ENCODE results near the gene OR51M1.
"Not testable (repeated sequence)": the region's sequence is repeated elsewhere in the genome, so short reads cannot be mapped to it uniquely, and the experiment has no call there.

The OR51M1 gene, protein sequence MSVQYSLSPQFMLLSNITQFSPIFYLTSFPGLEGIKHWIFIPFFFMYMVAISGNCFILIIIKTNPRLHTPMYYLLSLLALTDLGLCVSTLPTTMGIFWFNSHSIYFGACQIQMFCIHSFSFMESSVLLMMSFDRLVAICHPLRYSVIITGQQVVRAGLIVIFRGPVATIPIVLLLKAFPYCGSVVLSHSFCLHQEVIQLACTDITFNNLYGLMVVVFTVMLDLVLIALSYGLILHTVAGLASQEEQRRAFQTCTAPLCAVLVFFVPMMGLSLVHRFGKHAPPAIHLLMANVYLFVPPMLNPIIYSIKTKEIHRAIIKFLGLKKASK

DNA sequence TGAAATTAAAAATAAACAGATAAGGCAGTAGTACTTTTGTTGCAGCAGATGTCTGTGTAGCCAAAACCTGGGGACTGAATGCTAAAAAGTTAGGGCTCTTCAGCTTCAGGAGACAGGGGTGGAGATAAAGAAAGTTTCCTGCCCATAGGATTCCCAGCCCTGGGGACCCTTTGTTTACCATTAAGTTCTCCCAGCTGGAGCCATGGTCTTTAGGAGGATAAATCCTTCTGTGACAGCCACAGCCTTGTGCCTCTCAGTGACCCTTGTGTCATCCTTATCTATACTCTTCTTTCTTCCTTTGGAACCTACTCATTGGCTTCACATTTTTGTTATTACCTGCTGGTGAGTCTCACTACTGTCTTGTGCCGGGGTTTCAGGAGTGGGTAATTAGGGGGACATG lies at the start of gene OR51M1:
Gene OR51M1, plus strand, starts transcription at position 237 of the 400 bp plus-strand sequence. CDS start 5,587 bp downstream, outside the sequence.
- no peak for DNase-seq

DNA sequence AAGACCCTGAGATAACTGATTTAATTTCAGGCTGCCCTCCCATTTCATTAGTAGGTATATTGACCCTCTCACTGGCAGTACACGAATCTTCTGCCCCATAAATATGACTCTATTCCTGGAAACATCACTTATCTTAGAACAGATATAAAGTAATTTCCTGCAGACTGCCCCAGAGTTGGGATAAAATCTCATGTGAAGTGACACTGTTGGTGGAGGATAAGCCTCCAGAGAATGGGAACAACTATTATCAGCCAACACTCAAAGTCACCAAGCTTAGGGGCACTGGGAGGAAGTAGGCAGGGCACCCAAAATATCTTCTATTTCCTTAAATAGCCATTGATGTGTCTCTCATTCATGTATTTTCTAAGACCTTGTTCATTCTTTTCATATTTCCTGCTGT lies 48.4 kb upstream of the OR51M1 start:
- DNase-seq = no peak

DNA sequence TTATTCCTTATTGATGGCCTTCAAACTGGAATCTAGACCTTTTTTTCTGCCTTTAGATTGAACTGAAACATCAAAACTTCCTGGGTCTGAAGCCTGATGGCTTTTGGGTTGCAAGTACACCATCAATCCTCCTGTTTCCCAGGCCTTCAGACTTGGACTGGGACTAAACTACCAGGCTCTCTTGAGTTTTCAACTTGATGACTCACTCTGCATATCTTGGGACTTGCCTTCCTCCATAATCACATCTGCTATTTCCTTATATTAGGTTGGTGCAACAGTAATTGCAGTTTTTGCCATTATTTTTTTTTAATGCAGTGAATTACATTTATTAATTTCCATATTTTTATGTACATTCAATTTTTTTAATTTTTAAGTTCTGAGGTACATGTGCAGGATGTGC lies 47.3 kb upstream of the OR51M1 start:
- DNase-seq = no peak

DNA sequence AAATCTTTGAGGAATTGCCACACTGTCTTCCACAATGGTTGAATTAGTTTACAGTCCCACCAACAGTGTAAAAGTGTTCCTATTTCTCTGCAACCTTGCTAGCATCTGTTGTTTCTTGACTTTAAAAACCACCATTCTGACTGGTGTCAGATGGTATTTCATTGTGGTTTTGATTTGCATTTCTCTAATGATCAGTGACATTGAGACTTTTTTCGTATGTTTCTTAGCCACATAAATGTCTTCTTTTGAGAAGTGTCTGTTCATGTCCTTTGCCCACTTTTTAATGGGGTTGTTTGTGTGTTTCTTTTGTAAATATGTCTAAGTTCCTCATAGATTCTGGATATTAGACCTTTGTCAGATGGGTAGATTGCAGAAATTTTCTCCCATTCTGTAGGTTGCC lies 46.4 kb upstream of the OR51M1 start:
- DNase-seq = not testable (repeated sequence)

DNA sequence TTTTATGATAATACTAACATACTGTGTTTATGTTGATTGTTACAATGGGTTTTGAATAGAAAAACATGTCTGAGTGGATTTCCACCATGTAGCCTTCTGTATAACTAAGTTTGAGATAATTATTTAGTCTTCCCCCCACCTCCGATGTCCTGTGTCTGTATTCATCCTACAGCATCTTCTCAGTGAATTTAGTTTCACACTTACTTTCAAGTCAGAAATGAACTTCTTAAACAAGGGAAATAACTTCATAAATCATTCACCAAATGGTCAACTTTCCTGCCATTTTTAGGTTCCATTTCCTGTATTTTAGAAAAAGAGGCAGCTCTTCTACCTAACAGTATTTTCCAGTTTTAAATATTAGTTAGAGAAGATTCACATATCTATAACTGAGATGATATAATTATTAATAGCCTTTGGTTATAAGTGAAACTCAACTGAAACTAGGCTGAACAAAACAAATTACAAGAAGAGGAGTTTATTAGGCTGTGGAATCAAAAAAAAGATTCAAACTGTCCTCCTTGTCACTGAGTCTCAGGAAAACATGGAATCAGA lies 43.8 kb upstream of the OR51M1 start:
- DNase-seq = no peak

DNA sequence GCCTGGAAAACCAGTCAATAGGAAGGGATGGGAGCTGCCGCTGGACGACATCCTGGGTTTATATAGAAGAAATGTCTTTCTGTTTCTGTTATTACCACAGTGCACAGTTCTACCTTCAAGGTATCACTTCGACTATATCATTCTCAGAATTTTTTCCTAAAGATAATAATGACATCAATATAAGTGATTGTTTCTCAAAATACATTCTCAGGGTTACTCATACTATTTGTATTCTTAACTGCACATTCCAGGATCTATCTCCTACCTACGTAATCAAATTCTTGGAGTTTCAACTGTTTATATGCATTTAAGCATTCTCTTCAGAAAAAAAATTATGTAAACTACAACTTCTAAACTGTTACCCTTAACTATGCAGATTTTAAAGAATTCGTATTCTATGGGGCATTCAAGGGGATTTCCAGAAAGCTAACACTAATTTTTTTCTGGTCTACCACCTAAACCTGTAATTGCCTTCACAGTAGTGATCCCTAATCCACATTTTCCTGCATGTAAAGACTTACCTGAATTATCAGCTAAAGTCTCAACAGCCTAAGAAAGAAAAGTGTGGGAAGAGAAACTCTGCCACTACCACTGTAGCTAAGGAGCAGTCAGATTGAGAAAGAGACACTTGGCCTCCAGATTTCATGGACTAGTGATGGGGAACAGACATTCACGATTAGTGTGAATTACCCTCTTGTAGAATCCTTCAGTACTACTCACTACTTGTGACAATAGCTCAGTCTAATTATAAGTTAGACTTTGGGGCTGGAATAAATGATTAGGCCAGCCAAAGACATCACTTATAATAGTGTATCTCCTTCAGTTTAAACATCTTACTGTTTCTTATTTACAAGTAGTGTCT lies 39.9 kb upstream of the OR51M1 start, which contains the start of gene OR51B5:
Gene OR51B5, minus strand, starts transcription at position 51 of the 862 bp plus-strand sequence. Its CDS starts 0 bp downstream, at position 51.
- DNase-seq = no peak

DNA sequence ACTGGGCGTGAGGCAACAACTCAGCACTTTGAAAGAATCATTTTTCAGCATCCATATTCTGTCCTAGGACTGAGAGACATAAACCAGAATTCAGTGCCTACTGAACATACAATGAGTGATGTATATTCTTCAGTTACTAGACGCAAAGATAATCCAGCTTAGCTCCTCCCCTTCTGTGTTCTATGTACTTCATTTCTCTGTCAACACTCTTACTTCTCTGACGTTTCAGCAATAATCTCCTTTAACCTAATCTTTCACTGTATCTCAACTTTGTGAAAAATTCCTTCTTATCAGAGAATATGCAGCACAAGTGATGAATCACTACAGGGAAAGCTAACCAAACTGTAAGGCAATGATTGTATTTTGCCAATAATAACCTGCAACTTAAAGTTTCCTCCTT lies 37.8 kb upstream of the OR51M1 start:
- no peak for DNase-seq

DNA sequence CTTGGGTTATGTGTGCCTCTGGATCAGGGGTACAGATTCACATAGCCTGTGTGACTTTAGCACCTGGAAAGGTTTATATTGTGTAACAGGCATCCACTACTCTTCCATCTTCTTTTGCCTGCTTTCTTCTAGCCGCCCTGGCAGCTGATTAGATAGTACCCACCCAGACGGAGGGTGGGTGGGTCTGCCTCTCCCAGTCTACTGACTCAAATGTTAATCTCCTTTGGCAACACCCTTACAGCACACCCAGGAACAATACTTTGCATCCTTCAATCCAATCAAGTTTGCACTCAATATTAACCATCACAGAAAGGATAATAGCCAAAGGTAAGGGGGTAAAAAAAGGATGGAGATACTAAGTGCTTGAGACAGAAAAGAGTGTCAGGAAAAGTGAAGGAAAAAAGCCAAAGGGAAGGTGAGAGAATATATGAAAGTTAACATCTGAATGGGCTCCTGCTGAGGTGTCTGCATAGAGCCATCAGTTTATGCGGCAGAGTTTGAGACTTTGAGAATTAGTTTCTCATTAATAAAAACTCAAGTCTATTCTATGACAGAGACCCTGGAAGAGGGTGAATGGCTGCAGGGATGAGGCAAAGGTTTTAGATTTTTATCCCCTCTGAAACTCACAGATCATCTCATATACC lies 34.9 kb upstream of the OR51M1 start:
- DNase-seq = no peak

DNA sequence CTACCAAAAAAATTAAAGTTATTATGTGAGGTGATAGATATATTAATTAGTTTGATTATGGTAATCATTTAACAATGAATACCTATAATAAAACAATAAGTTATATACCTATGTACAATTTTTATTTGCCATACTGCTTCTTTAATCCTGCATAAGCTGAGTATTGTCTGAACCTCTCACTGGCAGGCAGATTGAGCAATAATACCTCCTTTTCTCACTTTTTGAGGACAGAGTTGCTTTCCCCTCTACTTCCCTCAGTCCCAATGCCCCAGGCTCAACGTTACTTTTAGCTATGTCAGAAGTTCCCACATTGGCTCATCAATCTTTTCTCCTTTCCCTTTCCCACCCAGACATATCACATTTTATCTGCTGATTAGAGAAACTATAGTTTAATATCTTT lies 34.1 kb upstream of the OR51M1 start:
- DNase-seq = no peak

DNA sequence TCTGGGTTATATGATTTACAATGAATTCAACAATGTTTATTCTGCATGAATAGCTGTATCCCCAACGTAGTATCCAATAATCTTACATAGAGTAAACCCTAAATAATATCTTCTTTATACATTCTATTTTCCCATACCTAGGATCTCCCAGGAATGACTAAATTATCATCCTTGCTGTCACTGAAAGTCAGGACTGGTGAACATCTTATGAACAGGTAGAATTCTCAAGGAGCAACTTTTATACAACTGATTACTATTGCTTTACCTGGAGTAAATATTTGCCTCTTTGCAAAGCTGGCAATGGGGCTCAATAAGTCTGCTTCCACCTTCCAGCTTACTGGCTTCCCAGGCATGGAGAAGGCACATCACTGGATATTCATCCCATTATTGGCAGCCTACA lies 32.4 kb upstream of the OR51M1 start, which contains the start of gene OR51B6:
Gene OR51B6, plus strand, starts transcription at position 301 of the 400 bp plus-strand sequence. Its CDS starts 0 bp downstream, at position 301.
- DNase-seq = no peak

DNA sequence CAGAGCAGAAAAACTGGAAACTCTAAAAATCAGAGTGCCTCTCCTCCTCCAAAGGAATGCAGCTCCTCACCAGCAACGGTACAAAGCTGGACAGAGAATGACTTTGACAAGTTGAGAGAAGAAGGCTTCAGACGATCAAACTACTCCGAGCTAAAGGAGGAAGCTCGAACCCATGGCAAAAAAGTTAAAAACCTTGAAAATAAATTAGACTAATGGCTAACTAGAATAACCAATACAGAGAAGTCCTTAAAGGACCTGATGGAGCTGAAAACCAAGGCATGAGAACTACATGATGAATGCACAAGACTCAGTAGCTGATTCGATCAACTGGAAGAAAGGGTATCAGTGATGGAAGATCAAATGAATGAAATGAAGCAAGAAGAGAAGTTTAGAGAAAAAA lies 27.6 kb upstream of the OR51M1 start:
- not testable (repeated sequence) for DNase-seq

DNA sequence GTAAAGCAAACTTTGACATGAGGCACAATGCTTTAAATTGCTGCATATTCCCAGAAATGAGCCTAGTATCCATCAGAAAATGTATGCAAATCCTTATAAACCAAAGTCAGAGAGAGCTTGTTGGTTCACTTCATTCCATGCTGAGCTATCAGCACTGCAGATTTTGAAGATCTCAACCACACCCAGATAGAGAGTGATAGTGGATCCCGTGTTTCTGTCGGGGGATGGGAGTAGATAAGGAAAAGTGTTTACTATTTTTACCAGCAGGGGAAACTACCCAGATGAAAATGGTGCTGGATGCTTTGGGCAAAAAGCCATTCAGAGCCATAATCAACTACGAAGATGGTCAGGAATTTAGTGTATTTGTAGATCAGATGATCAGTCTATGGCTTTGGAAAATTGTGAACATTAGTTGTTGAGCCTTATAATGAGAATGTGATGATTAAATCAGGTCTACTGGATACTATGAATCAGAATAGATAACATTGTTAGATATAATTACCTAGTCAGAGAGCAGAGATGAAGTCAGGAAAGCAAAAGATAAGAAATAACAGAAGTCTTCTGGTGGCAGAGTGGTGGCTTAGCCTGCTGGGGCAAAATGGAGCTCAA lies 21.5 kb upstream of the OR51M1 start:
- no peak for DNase-seq

DNA sequence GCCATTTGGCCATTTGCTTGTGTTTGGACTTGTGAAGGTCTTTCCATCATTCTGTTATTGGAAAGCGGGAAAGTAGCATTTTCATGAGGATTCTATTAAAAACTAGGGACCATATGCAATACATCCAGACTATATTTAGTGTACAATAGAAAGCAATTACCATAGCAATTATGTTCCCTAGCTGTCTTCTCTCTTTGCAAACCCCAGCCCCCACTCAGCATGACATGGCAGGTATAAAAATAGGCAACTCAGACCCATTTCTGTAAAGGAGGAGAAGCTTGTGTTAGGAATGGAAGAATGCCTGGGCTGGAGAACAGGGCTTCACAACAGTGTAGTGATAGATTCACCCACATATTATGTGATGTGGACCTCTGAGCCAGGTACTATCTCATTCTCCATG lies 19.9 kb upstream of the OR51M1 start:
- DNase-seq = no peak

DNA sequence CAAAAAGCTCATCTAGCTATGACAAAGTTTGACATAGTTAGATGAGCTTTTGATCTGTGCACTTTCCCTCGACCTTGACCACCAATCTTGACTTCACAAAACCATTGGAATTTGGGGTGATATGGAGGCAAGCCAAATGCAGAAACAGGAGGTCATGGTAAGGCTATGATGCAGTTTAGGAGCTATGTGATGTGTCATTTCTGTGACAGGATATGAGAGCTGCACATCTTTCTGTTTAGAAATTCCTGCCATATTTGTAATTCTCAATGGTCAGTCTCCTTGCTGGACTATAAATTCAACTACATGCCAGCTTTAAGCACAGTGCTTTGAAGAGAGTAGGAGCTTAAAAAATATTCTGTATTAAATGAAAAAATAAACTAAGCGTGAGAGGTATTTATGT lies 19.4 kb upstream of the OR51M1 start:
- DNase-seq = no peak

DNA sequence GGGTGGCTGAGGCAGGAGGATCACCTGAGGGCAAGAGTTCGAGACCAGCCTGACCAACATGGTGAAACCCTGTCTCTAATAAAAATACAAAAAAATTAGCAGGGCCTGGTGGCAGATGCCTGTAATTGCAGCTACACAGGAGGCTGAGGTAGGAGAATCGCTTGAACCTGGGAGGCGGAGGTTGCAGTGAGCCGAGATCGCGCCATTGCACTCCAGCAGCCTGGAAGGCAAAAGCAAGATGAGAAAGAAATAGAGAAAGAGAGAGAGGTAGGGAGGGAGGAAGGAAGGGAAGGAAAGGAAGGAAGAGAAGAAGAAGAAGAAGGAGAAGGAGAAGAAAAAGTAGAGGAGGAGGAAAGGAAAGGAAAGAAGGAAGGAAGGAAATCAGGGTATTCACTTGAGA lies 17.2 kb upstream of the OR51M1 start:
- DNase-seq = not testable (repeated sequence)

DNA sequence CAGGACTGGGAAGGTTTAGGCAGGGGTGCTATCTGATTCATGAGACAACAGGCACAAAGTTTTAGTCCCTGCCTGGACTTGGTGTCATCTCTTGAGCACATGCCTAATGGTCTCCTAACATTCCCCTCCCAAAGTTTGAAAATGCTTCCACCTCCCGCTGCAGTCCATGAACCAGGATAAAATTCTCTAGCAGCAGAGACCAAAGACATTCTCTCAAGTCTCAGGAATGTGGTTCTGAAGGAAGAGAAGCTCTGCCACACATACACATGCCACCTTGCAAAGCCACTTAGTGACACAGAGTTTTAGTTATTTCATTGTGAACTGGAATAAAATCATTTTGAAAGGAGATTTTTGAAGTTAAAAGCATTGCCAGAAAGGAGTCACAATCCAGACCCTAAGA lies 16.8 kb upstream of the OR51M1 start:
- no peak for DNase-seq

DNA sequence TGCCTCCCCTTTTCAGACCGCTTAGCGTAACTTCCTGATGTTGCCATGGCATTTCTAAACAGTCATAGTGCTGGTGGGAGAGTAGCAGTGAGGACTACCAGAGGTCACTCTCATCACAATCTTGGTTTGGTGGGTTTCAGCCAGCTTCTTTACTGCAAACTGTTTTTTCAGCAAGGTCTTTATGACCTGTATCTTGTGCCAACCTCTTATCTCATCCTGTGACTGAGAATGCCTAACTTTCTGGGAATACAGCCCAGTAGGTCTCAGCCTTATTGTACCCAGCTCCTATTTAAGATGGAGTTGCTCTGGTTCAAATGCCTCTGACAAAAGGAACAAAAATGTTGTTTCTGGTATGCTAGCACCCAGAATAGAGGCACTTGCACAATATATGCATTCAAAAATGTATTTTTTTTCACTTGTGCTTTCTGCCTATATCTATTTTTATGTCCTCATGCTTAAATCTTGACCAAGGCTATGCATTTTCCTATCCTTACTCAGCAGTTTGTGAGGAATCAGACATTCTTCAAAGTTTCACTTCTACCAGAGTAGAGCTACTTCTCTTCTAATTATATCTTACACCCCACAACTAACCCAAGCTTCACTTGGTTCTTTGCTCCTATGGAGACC lies 16.1 kb upstream of the OR51M1 start:
- no peak for DNase-seq

DNA sequence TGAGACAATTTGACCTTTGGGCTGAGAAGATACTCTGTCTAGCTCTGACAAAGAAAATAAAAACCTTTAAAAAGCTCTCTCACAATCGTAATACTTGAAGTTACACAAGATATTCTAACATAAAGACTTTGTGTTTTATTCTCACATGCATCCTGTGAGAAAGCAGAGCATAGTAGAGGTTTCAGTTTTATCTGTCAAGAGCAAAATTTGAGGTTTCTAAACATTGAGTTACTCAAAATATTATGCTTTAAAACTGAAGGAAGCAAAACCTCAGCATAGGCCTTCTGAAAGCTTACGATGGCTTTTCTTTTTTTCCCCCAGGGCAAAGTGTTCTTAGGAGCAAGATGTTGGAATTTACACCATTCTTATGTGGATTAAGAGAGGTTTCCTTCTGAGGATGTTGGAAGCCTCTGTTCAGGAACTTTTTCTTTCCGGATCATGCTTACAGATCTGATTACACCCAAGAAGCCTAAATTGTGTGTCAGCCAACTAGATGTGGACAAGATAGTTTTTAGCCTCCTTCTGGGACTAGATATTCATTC lies 15.0 kb upstream of the OR51M1 start:
- no peak for DNase-seq

DNA sequence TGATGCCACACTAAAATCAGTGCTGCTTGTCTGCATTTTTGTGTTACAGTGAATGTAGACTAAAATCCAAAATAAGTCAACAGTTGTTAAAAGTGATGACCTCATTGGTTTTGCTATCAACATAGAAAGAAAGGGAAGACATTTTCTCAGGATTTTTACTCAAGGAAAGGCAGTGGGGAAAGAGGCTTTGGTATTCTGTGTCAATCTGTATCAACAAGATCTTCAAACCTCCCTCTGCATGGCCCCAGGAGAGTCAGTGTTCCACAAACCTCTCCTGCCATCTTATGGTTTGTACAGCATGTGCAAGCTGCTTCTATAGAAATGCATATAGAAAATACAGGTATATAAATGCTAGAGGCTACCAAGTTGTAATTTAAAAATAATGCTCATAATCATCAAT lies 13.8 kb upstream of the OR51M1 start:
- DNase-seq = no peak

DNA sequence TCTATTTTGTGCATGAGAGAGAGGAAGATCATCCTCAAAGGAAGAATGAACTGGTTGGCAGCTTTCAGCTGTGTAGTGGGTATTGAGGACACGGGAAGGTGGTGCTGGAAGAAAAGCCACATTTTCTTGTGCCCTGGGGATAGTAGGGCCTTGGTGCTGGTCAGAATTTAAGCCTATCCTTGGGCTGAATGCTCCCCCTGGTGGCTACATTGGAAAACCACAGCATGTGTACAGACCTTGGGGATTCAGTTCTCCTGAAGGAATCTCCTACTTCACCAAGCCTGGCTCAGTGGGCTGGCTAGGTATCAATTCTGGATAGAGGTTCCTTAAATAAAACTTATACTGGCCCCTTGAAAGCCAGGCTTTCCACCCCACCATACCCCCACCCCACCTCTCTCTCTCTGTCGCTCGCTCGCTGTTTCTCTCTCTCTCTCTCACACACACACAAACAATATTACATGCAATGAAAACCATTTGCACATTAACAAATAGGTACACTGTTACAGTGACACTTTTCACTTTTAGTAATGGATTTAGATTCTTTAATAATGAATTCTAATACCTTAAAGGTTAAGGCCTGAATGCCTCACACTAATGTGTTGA lies 2.8 kb upstream of the OR51M1 start:
- DNase-seq = no peak

DNA sequence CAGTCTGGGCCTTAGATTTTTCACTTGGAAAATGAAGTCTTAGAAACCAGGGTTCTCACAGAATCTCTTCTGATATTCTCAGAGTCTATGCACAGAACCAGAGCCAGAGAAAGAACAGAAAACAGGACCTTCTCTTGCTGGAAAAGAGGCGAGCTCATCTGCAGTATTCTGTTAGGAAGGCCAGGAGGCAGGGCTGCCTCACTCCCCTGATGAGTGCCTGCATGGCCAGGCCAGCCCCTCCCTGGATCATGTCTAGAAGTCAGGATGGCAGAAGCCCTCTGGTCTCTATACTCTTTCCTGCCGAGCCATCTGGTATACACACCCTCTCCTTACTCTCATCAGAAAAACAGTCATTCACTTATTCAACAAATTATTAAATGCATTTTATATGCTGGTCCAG lies 723 bp downstream of the OR51M1 start:
- DNase-seq = no peak

DNA sequence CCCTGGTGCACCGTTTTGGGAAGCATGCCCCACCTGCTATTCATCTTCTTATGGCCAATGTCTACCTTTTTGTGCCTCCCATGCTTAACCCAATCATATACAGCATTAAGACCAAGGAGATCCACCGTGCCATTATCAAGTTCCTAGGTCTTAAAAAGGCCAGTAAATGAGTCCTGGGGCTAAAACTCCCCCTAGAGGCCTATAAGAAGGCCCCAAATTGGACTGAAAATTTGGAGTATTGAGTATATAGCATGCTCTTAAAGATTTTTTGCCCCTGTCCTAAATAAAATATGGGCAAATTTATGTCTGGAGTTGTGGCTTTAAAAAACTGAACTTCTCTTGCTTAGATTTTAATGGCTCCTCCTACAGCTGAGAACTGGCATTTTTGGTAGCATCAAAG lies 6.6 kb downstream of the OR51M1 start:
- DNase-seq = no peak
